ENCODE data around the gene AGR2.
"Not testable (repeated sequence)": the region's sequence is repeated elsewhere in the genome, so short reads cannot be mapped to it uniquely, and the experiment has no call there.

Gene AGR2

DNA sequence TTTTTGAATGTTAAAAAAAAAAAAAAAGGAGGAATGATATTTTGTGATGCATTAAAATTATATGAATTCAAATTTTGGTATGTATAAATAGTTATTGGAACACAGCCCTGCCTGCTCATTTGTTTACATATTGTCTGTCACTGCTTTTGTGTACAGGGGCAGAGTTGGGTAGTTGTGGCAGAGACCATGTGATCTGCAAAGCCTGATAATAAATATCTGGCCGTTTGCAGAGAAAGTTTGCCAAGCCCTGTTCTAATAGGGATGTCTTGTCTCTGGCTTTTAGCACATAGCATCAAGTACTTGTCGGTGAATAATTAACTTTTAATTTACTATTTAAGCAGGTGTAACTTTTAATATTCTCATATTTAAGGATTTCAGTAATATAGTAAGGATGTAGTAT, 31.5 kb downstream of the AGR2 start:
- DNase-seq, result no peak

DNA sequence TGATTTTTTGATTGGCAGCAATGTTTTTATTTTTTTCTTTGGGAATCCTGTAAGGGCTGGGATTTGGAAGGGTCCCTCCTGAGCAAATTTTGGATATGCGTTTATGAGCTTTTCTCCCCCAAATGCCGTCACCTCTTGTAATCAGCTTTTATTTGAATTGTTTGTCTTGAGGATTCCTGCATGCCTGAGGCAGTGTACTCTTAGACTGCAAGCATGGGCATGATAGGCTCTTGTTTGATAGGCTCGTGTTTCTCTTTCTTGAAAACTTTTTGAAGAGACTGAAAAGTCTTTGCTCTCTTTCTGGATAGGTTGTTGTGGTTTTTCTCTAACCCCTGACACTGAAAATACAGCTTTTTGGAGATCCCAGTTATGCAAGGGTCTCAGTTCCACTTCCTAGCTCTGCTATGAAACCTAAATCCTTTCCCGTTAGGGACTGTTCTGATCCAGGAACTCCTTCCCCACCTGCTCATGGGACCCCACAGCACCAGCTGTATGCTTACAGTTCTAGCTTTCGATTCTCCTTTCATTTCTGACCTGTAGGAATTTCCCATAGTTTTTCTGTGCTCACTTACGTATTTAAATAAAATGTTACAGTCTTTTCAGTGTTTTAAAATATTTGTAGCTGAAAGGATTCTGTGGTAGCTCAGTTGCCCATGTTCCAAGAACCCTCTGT, 34.0 kb downstream of the AGR2 start:
- DNase-seq, result no peak

DNA sequence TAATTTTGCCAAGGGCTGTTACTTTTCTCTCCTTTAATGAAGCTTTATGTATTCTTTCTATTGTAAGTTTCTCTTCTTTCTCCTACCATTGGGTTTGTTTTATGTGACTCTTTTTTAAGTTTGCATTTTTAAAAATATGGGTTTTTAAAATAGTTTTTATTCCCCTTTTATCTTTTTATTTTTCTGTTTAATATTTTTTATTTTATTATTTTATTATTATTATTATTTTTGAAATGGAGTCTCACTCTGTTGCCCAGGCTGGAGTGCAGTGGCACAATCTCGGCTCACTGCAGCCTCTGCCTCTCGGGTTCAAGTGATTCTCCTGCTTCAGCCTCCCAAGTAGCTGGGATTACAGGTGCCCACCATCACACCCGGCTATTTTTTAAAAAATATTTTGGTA, 34.8 kb downstream of the AGR2 start:
- not testable (repeated sequence) for DNase-seq

DNA sequence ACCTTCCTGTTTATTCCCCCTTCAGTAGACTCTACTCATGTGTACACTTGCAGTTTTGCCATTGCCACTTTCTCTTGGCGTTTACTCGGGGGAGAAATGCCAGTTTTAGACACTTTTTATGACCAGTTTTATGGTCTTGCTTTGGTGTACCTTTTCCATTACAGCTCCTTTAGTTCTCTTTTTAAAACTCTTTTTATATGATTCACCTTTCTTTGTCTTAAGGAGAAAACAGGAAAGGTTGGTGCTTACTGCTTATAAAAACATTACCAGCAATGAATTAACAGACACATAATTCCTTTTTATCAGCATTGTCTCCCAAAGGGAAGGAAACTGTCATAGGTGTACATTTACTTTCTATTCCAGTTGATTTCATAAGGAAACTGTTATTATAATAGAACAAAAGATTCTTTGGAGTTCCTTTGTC, 39.4 kb downstream of the AGR2 start:
- no peak for DNase-seq

DNA sequence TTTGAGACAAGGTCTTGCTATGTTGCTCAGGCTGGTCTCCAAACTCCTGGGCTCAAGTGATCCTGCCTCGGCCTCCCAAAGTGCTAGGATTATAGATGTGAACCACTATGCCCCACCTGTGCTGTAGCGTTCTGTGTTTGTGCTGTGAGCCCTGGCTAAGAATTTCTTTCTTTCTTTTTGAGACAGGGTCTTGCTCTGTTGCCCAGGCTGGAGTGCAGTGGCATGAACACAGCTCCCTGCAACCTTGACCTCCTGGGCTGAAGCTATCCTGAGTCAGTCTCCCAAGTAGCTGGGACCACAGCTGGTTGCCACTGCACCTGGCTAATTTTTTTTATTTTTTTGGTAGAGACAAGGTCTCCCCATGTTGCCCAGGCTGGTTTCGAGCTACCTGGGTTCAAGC, 39.9 kb downstream of the AGR2 start:
- DNase-seq, result no peak

DNA sequence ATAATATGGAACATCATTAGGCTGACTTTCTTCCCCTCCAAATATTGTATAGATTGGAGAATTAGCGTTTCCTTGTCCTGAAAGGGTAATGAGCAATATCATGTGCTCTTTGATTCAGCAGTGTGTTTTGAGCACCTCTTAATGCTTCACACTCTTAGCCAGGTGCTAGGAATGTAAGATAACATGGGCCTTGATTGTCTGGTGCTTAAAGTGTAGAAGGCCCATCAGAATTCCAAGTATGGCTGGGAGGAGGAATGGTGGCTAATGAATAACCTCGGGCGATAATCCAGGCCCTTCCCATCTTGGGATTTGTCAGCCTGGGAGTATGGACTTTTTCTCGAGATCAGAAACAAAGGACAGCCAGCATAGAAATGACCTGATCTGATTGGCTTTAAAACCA, 42.6 kb downstream of the AGR2 start:
- DNase-seq, result no peak

DNA sequence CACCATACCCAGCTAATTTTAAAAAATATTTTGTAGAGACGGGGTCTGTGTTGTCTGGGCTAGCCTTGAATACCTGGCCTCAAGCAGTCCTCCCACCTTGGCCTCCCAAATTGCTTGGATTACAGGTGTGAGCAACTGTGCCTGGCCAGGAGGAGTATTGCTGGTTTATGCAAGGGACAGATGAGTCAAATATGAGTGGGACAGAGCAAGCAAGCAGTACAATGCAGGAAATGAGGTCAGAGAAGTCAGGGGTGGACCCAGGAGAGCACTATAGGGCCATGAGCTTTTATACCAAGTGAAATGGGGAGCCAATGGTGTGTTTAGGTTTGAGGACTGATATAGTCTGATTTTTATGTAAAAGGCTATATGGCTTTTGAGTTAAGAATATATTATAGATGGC, 45.0 kb downstream of the AGR2 start:
- DNase-seq, result no peak

DNA sequence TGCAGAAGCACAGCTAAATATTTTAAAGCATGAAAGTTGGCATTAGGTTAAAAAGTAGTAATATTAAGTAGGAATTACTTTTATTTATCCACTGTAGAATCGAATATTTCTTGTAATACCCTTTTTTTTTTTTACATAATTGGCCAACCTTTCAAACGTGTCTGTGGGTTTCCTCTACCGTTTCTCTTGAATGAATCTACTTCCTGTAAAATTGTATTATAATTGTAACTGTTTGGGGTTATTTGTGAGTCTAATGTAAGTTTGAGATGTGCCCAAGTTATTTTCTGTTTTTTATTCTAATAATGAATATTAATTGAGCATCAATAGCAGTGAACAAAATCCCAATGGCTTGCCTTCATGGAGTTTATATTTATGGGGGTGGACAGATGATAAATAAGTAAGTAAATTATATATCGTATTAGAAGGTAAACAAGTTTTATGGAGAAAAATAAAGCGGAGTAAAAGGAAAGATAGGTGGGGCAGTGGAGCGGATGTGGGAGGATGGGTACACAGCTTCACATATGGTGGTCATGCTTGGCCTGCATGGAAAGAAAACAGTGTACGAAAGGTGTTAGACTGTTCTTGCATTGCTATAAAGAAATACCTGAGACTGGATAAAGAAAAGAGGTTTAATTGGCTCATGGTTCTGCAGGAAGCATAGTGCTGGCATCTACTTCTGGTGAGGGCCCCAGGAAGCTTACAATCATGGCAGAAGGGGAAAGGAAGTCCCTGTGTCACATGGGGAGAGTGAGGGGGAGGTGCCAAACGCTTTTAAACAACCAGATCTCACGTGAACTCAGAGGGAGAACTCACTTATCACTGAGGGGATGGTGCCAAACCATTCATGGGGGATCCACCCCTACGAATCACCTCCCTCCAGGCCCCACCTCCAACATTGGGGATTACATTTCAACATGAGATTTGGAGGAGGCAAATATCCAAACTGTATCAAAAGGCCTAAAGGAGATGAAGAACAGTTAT, 45.9 kb downstream of the AGR2 start:
- DNase-seq, result no peak

DNA sequence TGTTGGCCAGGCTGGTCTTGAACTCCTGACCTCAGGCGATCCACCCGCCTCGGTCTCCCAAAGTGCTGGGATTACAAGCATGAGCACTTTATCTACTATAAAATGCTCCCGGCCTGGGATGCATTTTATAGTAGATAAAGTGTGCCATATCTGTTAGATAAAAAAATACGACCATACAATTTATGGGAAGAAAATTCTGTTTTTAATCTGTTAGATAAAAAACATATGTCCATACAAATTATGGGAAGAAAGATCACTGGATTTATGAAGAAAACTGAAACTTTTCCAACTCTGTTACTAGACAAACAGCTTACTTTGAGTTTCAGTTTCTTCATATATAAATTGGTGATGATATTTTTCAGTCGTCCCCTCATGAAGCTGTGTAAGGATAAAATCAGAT, 46.8 kb downstream of the AGR2 start:
- DNase-seq, result no peak

DNA sequence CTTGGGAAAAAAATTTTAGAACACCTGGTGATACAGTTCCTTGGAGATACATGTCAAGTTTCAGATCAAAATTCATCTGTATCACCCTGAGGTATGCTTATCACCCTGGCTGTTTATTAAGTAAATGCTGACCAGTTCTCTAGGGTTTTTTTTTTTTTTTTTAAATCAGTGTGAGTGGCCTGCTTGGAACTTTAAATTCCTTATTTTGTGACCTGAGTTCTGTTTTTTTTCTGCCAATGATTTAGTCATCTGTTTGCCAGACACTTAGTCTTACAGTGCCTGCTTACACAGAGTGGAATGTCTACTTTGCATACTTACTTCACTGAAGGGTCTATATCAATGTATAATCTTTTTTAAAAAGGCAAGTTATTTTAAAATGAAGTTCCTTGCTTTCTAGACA, 49.4 kb downstream of the AGR2 start:
- no peak for DNase-seq

DNA sequence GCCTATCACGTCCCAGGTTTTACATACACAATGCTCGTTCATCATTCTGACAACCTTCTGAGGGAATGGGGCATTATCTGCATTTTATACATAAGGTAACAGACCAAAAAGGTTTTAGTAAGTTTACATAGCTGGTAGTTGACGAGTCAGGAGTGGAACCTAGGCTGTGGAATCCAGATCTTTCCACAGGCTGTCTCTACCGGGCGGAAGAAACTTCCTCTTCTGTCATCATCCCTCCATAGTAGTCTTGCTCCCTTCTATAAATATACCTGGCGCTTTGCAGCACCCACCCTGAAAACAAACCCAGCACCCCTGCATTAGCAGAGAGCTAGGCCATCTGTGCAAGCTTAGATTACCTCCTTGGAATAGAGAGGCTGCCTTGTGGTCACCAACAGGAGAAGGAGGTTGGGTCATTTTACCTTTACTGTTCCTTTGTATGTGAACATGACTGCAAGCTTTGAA, 49.9 kb downstream of the AGR2 start:
- no peak for DNase-seq

DNA sequence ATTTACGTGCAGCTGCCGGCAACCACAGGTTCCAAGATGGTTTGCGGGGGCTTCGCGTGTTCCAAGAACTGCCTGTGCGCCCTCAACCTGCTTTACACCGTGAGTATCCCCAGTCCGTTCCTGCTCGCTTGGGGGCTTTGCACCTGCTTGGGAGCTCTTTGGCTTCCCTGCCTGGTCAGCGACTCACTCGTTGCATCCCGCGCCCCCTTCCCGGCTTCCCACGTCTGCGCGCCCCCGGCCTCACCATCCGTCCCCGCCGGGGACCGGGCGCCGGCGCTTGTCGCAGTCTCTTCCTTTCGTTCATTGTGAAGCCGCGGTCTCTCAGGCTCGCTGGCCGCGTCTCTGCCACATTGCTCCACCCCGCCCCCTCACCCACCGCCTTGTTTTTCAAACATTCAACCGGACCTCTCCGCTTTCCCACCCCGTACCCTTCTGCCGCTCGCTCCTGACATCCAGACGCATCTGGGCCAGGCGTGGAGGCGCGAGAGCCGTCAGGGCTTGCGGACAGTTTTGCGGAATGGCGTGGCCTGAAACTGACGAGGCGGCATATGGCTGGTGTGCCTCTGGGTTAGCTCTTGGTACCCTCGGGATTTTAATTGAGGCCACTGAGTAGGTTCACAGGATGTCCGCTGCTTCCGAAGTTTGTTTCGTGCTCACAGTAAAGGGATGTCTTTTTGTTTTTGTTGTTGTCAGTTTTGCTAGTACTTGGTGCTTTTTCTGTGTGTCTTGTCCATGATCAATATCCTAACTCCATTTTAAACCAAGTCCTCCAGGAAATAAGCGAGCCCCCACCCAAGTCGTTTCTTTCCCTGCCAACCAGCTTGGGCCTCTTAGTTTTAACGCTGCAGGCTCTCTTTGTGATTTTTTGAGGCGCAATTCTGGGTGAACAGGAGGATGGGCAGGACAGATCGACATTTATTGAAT, 50.6 kb downstream of the AGR2 start:
- peak; percentile 3 for DNase-seq

DNA sequence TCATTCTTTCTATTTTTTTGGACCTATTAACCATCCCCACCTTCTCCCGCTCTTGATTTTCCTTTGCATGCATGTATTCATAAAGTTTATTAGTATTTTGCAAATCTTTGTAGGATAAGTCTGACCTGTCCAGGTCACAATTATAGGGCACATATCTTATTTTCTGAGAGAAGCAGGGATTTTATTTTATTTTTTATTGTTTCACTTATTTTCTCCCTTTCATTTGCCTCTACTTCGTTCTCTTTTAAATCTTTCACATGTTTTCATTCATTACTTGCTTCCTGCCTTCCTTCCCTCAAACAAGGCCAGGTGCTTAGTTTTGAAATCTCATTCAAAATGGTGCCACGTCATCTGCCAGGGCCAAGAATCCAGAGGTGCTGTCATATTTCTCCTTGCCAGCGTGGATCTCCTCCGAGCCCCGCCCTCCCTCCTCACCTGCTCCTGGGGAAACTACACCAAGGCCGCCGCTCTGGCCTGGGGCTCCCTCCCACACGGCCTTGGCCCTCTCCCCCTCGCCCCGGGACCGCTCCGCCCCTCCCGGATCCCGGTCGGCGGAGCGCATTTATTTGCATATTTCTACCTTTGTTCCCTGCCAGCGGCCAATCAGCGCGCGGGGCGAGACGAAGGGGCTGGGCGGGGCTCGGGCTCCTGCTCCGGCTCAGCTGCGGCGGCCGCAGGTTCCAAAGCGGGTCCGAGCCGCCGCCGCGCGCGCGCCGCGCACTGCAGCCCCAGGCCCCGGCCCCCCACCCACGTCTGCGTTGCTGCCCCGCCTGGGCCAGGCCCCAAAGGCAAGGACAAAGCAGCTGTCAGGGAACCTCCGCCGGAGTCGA, 51.5 kb downstream of the AGR2 start, which contains the start of gene TSPAN13:
Gene TSPAN13 (plus strand): TSS at position 654 of the 830 bp plus-strand sequence. CDS start 213 bp downstream, outside the sequence.
- peak; percentile 49 for DNase-seq

DNA sequence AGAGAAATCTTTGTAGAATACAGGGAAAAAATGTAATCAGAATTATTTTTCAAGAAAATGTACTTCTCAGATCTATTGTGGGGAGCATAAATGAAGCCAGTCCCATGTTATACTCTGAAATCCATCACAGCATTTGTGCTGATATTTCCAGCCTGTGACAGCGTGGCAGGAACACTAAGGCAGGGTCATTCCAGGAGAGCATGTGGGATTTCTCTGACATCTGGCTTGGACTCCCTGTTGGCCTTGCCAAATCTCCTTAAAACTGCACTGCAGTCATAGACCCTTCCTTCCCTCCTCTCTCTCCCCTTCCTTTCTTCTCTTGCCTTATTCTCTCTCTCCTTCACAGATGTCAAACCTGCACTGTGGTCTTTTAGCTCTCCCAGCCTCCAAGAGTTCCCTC, 57.7 kb downstream of the AGR2 start:
- DNase-seq, result no peak

DNA sequence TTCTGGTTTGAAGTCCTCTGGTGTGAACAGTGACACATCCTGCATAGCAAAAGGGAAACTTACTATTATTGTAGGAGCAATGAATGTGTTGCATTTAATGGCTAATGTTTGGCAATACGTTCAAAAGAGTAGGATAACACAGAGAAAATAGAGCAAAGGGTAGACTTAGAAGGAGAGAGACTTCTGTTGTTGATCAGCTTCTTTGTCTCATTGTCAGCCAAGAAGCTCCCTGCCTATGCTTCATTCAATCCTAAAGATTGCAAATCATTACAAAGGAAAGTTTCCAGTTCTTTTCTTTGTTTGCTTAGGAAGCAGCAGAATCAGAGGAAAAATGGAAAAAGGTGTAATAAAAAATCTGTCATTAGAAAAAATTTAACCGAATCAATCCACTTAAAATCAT, 59.2 kb downstream of the AGR2 start:
- no peak for DNase-seq

DNA sequence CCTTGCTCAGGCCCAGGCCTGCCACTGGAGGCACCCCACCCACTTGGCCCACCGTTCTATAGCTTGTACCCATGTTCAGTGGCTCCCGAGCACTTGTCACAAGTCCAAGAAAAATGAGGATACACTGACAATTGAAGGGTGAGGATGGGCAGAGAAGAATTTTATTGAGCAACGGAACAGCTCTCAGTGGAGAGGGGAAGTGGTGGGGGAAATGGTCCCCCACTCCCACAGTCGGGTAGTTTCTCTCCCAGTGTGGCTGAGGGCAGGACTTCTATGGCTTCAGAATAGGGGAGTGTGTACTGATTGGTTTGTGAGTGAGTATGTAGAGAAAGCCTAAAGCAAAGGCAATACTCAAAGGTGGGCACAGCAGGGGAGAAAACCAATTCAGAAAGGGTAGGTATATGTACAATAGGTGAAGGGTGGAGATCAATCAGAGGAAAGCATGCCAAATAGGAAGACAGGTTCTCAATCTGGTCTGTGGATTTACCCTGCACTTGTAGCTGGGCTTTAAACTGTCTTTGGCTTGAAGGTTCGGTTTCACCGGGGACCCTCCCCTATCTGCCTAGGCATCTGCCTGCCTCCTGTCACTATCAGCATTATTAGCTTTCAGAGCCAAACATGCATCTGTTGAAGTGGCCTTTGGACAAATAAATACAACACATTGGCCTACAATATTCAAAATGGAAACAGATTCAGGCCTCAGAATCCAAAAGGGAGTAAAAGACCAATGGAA, 60.1 kb downstream of the AGR2 start:
- DNase-seq, result no peak

DNA sequence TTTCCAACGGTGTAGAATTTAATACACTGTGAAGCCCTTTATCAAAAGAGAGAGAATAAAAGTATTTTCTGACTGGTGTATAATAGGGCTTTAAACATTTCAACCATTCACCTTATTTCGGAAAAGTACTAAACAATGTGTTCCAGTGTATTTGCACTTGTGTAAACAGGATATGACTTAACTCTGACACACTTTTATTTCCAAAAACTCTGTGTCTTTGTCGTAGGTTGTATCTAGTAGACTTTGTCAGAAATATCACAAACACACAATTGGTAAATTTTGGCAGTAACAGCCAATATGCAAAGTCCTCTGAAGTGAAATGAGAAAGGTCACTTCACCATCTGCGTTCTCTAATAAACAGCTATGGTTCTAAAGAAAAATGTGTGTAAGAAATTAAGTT, 61.6 kb downstream of the AGR2 start:
- no peak for DNase-seq

DNA sequence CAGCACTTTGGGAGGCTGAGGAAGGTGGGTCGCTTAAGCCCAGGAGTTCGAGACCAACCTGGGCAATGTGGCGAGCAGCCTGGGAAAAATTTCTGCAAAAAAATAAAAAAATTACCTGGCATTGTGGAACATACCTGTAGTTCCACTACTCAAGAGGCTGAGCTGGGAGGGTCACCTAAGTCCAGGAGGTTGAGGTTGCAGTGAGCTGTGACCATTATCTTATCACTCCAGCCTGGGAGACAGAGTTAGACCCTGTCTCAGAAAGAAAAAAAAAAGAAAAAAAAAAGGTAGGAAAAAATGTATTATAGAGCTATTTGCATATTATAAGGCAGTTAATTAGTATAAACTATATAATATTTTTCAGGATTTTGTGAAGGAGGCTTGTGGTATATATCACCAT, 62.3 kb downstream of the AGR2 start:
- DNase-seq, result no peak

All from activated naive CD4-positive, alpha-beta T cell treated with Interleukin-2 at 50 U/mL for 16 hours (primary cell).